HCEC 1CT (cell line): ENCODE results near the gene NHLRC4.

Experiments
- DNase-seq: peaks from one replicate; pipeline ENCODE4 v3.0.0-alpha.2; 2017

Gene NHLRC4

DNA sequence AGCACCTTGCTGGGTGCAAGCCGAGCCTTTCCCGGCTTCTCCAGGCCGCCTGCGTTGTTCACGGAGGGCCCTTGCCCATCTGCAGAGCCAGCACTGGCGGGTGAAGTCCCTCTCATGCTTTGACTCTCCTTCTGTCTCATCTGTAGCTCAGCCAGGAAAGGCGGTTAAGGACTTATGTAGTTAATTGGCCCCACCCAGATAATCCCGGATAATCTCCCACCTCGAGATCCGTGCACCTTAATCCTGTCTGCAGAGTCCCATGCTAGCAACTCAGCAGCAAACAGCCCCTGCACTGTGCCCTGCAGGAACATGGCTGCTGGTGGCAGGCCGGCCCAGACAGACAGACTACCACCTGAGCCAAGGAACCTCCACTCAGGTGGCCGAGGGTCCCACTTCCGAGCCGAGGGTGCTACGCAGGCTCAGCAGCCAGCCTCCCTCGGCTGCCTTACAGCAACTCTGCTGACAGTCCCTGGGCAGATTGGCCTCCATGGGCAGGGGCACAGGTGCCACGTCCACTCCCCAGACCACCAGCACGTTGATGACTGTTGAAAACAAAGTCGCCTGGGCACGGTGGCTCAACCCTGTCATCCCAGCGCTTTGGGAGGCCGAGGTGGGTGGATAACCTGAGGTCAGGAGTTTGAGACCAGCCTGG, 40.0 kb downstream of the NHLRC4 start:
- DNase-seq = no peak

DNA sequence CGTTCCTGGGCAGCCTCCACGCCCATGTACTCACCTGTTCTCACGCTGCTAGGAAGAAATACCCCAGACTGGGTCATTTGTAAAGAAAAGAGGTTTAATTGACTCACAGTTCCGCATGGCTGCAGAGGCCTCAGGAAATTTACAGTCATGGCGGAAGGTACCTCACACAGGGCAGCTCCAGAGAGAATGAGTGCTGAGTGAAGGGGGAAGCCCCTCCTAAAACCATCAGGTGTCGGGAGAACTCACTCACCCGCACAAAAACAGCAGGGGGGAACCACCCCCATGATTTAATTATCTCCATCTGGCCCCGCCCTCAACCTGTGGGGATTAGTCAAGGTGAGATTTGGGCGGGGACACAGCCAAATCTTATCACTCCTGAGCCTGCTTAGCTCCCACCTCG, 41.2 kb downstream of the NHLRC4 start:
- DNase-seq = no peak

DNA sequence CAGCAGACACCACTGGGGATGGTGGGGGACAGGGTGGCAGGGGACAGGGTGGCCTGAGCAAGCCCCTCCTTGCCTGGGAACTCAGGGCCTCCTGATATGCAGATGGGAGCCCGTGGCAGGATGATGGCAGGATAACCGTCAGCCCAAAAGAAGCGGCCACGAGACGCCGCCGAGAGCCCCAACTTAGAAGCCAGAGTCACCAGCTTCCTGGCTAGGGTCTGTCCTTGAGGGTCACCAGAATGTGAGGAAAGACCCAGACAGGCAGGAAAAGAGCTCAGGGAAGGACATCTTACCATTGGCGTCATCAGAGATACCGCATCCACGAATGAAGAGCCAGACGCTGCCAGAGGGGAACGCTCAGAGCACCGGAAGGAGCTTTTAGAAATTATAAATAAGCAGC, 42.5 kb downstream of the NHLRC4 start:
- DNase-seq = no peak

DNA sequence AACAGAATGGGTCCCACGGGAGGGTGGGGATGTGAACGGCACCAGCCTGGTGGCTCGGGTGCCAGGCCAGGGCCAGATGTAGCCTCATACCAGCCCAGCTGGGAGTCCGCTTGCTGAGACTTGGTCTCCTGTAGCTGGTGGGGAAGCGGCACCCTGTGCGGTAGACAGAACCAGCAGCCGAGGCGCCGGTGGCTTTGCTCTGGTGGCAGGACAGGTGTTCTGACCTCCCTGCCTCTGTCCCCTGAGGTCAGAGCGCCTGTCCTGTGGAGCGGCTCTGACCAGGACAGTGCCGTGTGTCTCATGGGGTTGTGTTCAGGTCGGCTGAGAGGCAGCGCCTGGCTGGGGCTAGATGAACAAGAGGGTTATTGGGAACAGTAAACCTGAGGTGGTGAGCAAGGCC, 43.2 kb downstream of the NHLRC4 start:
- DNase-seq = no peak

DNA sequence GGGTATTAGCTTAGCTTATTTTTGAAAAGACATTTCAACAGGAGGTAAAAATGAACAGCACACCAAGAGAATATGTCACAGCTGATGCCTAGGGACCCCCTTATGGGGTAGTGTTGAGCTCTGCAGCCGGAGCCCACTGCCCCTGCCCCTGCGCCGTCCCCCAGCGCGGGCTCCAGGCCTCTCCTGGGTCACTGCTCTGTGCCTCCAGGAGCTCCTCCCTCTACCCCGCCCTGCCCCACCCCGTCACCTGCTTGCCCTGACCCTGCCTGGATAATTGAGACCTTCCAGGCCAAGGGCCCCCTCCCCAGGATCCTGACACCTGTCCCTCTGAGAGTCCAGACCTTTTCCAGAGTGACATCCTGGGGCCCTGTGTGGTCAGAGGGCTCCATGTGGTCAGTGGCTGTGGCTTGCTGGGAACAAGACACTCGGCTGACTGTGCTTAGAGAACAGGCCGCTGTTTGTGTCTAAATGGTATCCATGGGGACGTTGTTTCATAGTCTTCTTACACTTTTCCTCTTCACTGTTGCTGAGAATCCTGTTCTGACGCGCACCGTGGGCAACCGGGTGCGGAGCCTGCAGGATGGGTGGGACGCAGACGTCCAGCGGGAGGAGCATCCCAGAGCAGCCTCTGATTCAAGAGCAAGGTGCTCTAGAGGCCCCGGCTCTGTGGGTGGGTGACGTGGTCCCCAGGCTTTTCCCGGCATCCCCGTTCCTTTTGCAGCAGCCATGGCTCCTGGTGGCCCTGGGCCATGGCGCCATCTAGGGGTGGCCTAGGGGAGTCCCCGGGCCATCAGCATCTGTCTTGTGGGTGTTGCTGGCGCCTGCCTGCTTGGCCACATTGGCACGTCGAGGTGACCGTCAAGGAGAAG, 43.9 kb downstream of the NHLRC4 start:
- DNase-seq = no peak

DNA sequence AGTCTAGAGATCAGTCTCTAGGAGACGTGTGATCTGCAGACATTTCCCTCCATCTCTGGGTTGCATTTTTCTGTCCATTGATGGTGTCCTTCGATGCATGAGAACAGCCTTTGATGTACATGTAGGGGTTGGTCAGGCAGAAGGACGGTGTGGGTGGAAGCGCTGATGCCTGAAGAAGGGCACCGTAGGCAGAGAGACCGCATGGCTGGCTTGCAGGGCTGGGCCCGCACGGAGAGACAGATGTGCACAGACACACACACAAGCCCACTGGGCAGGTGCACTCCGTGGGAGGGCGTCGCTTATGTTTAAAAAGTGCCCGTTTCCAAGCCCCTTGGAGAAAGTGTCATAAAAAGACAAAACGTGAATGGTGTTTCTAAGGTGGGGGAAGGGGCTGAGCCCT, 48.3 kb downstream of the NHLRC4 start:
- no peak for DNase-seq

DNA sequence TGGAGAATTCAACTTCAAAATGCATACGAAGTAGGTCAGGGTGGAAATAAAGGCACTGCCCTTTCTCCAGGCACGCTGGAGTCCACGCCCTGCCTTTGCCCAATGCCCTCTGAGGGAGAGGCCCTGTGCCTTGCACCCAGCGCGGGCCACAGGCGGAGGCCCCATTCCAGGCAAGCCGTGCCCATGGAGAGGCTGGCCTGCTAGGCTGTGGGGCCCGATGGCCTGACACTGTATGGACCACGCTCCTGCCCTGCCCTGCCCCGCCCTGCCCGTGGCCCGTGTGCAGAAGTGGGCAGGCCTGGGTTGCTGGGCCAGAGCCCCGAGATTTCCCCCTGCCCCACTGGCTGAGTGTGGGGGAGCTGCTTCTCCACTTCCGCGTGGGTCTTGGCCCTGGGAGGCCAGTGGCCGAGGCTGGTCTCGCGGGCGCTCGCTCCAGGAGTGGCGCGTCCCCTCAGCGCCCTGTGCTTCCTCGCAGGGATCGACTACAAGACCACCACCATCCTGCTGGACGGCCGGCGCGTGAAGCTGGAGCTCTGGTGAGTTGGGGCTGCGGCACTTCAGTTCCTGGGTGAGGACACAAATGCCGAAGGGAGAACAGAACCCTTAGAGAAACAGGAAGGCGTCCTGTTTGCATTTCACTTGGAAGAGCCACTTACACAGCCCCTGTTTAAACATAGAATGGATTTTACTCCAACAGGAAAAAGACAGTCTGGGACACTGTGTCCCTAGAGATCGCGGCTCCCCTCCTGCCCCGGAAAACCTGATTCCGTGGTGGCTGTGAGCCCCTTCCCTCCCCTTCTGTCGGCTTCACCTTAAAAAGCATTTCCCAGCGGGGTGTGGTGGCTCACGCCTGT, 50.2 kb downstream of the NHLRC4 start:
- no peak for DNase-seq

DNA sequence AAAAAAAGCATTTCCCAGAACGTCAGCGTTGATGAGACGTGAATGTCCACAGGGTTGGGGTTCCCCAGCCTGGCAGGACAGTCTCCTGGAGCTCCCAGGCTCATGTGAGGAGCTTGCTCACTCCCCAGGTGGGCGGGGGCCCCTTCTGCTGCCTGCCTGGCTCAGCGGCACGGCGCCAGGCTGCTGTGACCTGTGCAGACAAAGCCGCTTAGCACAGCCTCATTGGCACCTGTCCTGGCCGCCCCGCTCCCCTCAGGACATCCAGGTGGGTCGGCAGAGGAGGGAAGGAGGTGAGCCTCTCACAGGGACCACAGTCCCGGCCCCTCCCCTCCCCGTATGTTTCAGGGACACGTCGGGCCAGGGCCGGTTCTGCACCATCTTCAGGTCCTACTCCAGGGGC, 51.0 kb downstream of the NHLRC4 start:
- no peak for DNase-seq
